Kidney (tissue), 14 donors: Measurements from ENCODE around the gene HLA-DMB. TPM values are rescaled to one million over a fixed set of nuclear protein-coding genes. Genes with fewer than 3 reads are reported as not detected.

ENCODE experiments used
- DNase-seq, 5 donors: peaks; one replicate each; pipeline ENCODE4 v3.0.0-alpha.2; 2013 to 2020
- FAIRE-seq: peaks from 2 replicates; lab custom pipeline; 2012; peaks lifted over from hg19 to GRCh38; lab: Jason Lieb, UNC
- H3K27ac ChIP-seq, 2 donors: one replicate each; pipeline ENCODE4 v1.7.0; 2013; ENCODE audit warnings: low read depth in 2 of 2, low read length in 2 of 2, inconsistent platforms in 1 of 2
- H3K27me3 ChIP-seq: one replicate; pipeline ENCODE4 v1.7.1; 2013; ENCODE audit warnings: low read length, inconsistent platforms; ENCODE audit not compliant: control insufficient read depth, insufficient read depth
- H3K36me3 ChIP-seq, 3 donors: one replicate each; pipeline versions ENCODE4 v1.7.0 to v1.7.1; 2013; ENCODE audit warnings: low read length in 3 of 3, control low read depth in 1 of 3, inconsistent platforms in 1 of 3; ENCODE audit not compliant: insufficient read depth in 3 of 3, control insufficient read depth in 2 of 3
- H3K4me1 ChIP-seq, 3 donors: one replicate each; pipeline versions ENCODE4 v1.7.0 to v1.7.1; 2013; ENCODE audit warnings: low read length in 3 of 3, inconsistent platforms in 1 of 3, low read depth in 1 of 3; ENCODE audit not compliant: control insufficient read depth in 2 of 3, insufficient read depth in 2 of 3
- H3K4me3 ChIP-seq, 3 donors: one replicate each; pipeline versions ENCODE4 v1.7.0 to v1.8.1; 2013; ENCODE audit warnings: low read length in 3 of 3, control low read depth in 1 of 3, inconsistent platforms in 1 of 3
- H3K9ac ChIP-seq, 3 donors: one replicate each; pipeline versions ENCODE4 v1.7.0 to v1.7.1; 2013; ENCODE audit warnings: low read length in 3 of 3, control low read depth in 1 of 3, inconsistent platforms in 1 of 3
- H3K9me3 ChIP-seq, 3 donors: one replicate each; pipeline versions ENCODE4 v1.7.0 to v1.7.1; 2013; ENCODE audit warnings: low read length in 3 of 3, control low read depth in 1 of 3, inconsistent platforms in 1 of 3; ENCODE audit not compliant: control insufficient read depth in 2 of 3, insufficient read depth in 1 of 3
- intact Hi-C: fragments of 100-400 bp; cut with DNase I; formaldehyde crosslinking; loops from one replicate; pipeline ENCODE4 v1.11.1; 2022
- polyA plus RNA-seq: library from polyadenylated mRNA; stranded (reverse); fragments of 350-450 nt; fragmentation: Illumina TruSeq; extraction: RNeasy Lipid Tissue Mini Kit (QIAGEN cat#74804); gene quantifications from one replicate; pipeline ENCODE4 v1.2.3, GENCODE V29; 2014; ENCODE audit warnings: low read depth, low replicate concordance; ENCODE audit not compliant: insufficient read depth
- total RNA-seq: library from RNA; stranded (reverse); fragmentation: NEBNext Ultra II Directional; extraction: Animal tissue kit (Norgen Biotek cat#: 25700); gene quantifications from one replicate; pipeline ENCODE4 v1.2.1, GENCODE V29; 2021
- TF ChIP-seq, protein P1 (sequence below): IDR thresholded peaks from 3 replicates; pipeline ENCODE4 v1.5.1; 2012; ENCODE audit warnings: mild to moderate bottlenecking, moderate library complexity, borderline replicate concordance; ENCODE audit not compliant: insufficient read depth; ENCODE audit errors: extremely low read depth
- donor health status: control.
- donor health status: control.
- donor health status: control.
- donor health status: control.
- donor health status: control.
- donor health status: DM: yes; HTN: yes; CAD: no.
- donor health status: Normal renal cell carcinoma (clear cell type).

Gene HLA-DMB
- total and polyA plus RNA-seq, 2 donors from 2014 or later, result 45.5 to 78.0 TPM

DNA sequence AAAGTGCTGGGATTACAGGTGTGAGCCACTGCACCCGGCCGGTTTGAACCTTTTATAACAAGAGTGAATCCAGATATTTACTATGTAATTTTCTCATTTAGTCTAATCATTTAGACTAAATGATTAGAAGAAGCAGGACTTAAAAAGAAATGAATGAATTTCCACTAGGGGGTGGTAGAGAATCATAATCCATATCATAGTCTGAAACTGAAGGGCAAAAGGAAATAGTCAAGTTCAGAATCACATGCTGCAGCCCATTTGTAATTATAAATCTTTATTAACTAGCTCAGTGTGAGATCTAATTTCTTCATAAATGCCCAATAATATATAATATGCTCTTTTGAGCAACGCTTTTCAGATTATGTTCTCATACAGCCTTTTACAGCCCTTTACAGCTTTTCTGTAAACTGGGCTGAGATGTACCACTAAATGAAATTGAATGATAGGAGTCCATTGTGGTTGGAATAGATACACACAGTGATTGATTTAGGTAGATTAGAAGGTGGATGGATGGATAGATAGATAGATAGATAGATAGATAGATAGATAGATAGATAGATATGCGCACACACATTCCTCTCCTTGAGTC is 55.0 kb downstream of the HLA-DMB start:
- H3K4me3 ChIP-seq, result no peak overlapping the region
- no peak overlapping the region for H3K9ac ChIP-seq
- peak in 2 of 5 donors; percentile 83 to 92 for DNase-seq

More for the DNA sequence above, 55.0 kb downstream of the HLA-DMB start:
- intact Hi-C loops, result no loop called here
- no peaks in the 10 kb centered on the region for H3K27me3 ChIP-seq
- H3K27ac ChIP-seq, result no peak overlapping the region
- no peaks in the 10 kb centered on the region for H3K36me3 ChIP-seq
- TF ChIP-seq, protein P1, sequence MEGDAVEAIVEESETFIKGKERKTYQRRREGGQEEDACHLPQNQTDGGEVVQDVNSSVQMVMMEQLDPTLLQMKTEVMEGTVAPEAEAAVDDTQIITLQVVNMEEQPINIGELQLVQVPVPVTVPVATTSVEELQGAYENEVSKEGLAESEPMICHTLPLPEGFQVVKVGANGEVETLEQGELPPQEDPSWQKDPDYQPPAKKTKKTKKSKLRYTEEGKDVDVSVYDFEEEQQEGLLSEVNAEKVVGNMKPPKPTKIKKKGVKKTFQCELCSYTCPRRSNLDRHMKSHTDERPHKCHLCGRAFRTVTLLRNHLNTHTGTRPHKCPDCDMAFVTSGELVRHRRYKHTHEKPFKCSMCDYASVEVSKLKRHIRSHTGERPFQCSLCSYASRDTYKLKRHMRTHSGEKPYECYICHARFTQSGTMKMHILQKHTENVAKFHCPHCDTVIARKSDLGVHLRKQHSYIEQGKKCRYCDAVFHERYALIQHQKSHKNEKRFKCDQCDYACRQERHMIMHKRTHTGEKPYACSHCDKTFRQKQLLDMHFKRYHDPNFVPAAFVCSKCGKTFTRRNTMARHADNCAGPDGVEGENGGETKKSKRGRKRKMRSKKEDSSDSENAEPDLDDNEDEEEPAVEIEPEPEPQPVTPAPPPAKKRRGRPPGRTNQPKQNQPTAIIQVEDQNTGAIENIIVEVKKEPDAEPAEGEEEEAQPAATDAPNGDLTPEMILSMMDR, result peak; percentile 63
- peak; percentile 88 for FAIRE-seq
- peaks cover 0 to 4% (median 2%) of the 10 kb centered on the region in 3 donors for H3K4me1 ChIP-seq
- no peaks in the 10 kb centered on the region for H3K9me3 ChIP-seq

Other genes with a start within 250 kb of the HLA-DMB start
- gene HLA-DQA2, start 199.6 kb downstream of the HLA-DMB start, total RNA-seq, result 6.4 TPM
- 10.0 TPM for gene HLA-DQA2, start 199.6 kb downstream of the HLA-DMB start, polyA plus RNA-seq
- 15.1 TPM for gene HLA-DQB2, start 177.5 kb downstream of the HLA-DMB start, total RNA-seq
- gene HLA-DQB2, start 177.5 kb downstream of the HLA-DMB start, polyA plus RNA-seq, result 1.7 TPM
- gene HLA-DOB, start 124.0 kb downstream of the HLA-DMB start, total RNA-seq, result 6.1 TPM
- gene HLA-DOB, start 124.0 kb downstream of the HLA-DMB start, polyA plus RNA-seq, result 1.9 TPM
- gene TAP2, start 102.3 kb downstream of the HLA-DMB start, total RNA-seq, result 37.6 TPM
- 25.4 TPM for gene TAP2, start 102.3 kb downstream of the HLA-DMB start, polyA plus RNA-seq
- gene PSMB8, start 97.0 kb downstream of the HLA-DMB start, total RNA-seq, result 79.6 TPM
- 90.6 TPM for gene PSMB8, start 97.0 kb downstream of the HLA-DMB start, polyA plus RNA-seq
- 45.4 TPM for gene TAP1, start 87.3 kb downstream of the HLA-DMB start, total RNA-seq
- 32.1 TPM for gene TAP1, start 87.3 kb downstream of the HLA-DMB start, polyA plus RNA-seq
- 56.6 TPM for gene PSMB9, start 86.8 kb downstream of the HLA-DMB start, total RNA-seq
- 52.8 TPM for gene PSMB9, start 86.8 kb downstream of the HLA-DMB start, polyA plus RNA-seq
- gene HLA-DMA, start 12.1 kb upstream of the HLA-DMB start, total RNA-seq, result 98.5 TPM
- gene HLA-DMA, start 12.1 kb upstream of the HLA-DMB start, polyA plus RNA-seq, result 101 TPM
- gene BRD2, start 27.6 kb upstream of the HLA-DMB start, total RNA-seq, result 184 TPM
- gene BRD2, start 27.6 kb upstream of the HLA-DMB start, polyA plus RNA-seq, result 73.9 TPM
- 21.6 TPM for gene HLA-DOA, start 68.6 kb upstream of the HLA-DMB start, total RNA-seq
- gene HLA-DOA, start 68.6 kb upstream of the HLA-DMB start, polyA plus RNA-seq, result 10.8 TPM
- gene HLA-DPA1, start 132.6 kb upstream of the HLA-DMB start, total RNA-seq, result 200 TPM
- 154 TPM for gene HLA-DPA1, start 132.6 kb upstream of the HLA-DMB start, polyA plus RNA-seq
- 181 TPM for gene HLA-DPB1, start 135.0 kb upstream of the HLA-DMB start, total RNA-seq
- gene HLA-DPB1, start 135.0 kb upstream of the HLA-DMB start, polyA plus RNA-seq, result 141 TPM